ENCODE results near the gene NCAPG2. TPM values are rescaled to one million over a fixed set of nuclear protein-coding genes. Genes with fewer than 3 reads are reported as not detected.
"Not testable (repeated sequence)": the region's sequence is repeated elsewhere in the genome, so short reads cannot be mapped to it uniquely, and the experiment has no call there.

NCAPG2 gene
- total RNA-seq, 1 donor, result 35.0 TPM

DNA sequence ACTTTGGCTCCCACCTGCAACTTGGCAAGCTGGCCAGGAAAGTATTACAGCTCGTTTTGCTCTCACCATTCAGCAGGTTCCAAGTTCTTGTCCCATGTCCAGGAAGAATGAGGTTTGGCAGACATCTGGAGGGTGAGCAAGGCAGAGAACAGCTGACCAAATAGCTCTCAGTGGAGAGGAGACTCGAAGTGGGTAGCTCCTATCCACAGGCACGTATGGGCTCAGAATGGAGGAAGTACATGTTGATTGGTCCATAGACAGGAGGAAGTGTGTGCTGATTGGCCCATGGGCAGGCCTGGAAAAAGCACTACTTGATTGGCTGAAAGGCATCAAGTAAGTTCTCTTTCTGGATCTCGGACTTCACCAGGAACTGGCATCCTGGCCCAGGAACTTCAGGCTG, 3.0 kb upstream of the NCAPG2 start:
- DNase-seq (ENCODE audit: low read depth), result peak; percentile 49
- H3K4me3 ChIP-seq (ENCODE audit: low read depth, low read length), result no peak overlapping the region
- TF ChIP-seq CTCF (IDR thresholded peaks at IDR 0.05; ENCODE audit: insufficient read depth, low read length), result no peak

- no peak for DNase-seq (ENCODE audit: low read depth)
- no peak overlapping the region for H3K4me3 ChIP-seq (ENCODE audit: low read depth, low read length)
- no peak for TF ChIP-seq CTCF (IDR thresholded peaks at IDR 0.05; ENCODE audit: insufficient read depth, low read length)
Observed at GRCh38 chr7:158706710-158707590, 2.3 kb upstream of the NCAPG2 start.

DNA sequence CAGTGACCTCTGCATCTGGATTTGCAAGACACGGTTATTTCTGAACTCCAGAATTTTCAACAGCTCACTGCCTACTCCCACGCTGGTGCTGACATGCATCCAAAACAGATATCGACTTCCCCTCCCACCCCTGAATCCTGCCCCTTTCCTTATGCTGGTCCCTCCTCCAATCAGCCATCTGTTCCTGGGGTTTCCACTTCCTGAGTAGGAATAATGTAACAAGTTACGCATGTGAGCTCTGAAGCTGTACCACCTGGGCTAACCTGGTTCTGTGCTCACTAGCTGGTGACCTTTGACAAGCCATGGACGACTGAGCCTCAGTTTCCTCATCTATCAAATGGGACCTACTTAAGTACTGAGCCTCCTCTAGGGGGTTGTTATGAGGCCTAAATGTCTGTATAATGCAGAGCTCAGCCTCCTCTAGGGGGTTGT, 1.7 kb upstream of the NCAPG2 start:
- no peak for DNase-seq (ENCODE audit: low read depth)
- no peak for TF ChIP-seq CTCF (IDR thresholded peaks at IDR 0.05; ENCODE audit: insufficient read depth, low read length)

DNA sequence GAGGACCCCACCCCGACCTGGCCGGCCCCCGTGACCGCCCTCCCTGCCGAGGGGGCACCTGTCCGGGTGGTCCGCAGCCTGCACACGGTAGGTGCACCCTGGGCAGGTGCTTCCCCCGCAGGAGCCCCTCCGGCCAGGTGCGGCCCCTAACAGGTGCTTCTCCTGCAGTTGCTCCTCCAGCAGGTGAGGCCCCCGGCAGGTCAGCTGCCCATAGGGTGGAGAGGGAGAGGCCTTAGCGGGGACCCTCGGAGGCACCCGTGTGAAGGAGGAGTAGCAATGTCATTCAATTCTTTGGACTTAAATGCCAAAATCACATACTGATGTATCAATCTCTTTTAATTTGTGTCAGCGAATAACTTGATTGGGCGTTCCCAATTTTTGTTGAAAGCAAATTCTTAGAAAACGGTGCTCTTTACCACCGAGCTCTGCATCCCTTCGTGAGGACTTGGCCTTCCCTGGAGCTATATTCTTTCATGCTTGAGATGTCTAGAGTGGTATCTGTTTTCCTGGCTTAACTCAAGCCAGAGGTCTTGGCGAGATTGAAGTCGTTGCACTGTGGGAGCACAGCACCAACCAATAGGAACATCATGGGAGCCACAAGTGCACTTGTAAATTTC, 738 bp upstream of the NCAPG2 start:
- DNase-seq (ENCODE audit: low read depth), result peak; percentile 27
- H3K4me3 ChIP-seq (ENCODE audit: low read depth, low read length), result peak overlapping the region; percentile 75
- no peak for TF ChIP-seq CTCF (IDR thresholded peaks at IDR 0.05; ENCODE audit: insufficient read depth, low read length)

More for the DNA sequence above, 1.7 kb upstream of the NCAPG2 start:
- H3K4me3 ChIP-seq (ENCODE audit: low read depth, low read length), result no peak overlapping the region

GRCh38 chr7:158703679-158704523, 703 bp downstream of the NCAPG2 start:
- peak overlapping the region; percentile 95 for H3K4me3 ChIP-seq (ENCODE audit: low read depth, low read length)
- not testable (repeated sequence) for DNase-seq (ENCODE audit: low read depth)

GRCh38 chr7:158702944-158703343, 1.7 kb downstream of the NCAPG2 start:
- DNase-seq (ENCODE audit: low read depth), result no peak
- TF ChIP-seq CTCF (IDR thresholded peaks at IDR 0.05; ENCODE audit: insufficient read depth, low read length), result no peak

GRCh38 chr7:158702196-158702595, 2.4 kb downstream of the NCAPG2 start:
- no peak overlapping the region for H3K4me3 ChIP-seq (ENCODE audit: low read depth, low read length)
- no peak for TF ChIP-seq CTCF (IDR thresholded peaks at IDR 0.05; ENCODE audit: insufficient read depth, low read length)

More at GRCh38 chr7:158702944-158703343, 1.7 kb downstream of the NCAPG2 start:
- H3K4me3 ChIP-seq (ENCODE audit: low read depth, low read length), result no peak overlapping the region

More at GRCh38 chr7:158702196-158702595, 2.4 kb downstream of the NCAPG2 start:
- no peak for DNase-seq (ENCODE audit: low read depth)
